ENCODE measurements around the gene MGST3.
"Not testable (repeated sequence)": the region's sequence is repeated elsewhere in the genome, so short reads cannot be mapped to it uniquely, and the experiment has no call there.

MGST3 gene

GRCh38 chr1:165630629-165631341 is at the start of gene MGST3:
MGST3 (plus strand) TSS chr1:165631234; CDS start chr1:165649848, 18,614 bp downstream.
- DNase-seq, result peak; percentile 88

GRCh38 chr1:165581926-165582325 is 49.1 kb upstream of the MGST3 start:
- no peak for DNase-seq

- no peak for DNase-seq
These were observed 44.6 kb upstream of the MGST3 start for GRCh38 chr1:165586398-165586797.

- DNase-seq, result not testable (repeated sequence)
These were observed 39.6 kb upstream of the MGST3 start for GRCh38 chr1:165591391-165591790.

GRCh38 chr1:165592945-165593823 is 37.9 kb upstream of the MGST3 start:
- peak; percentile 76 for DNase-seq

GRCh38 chr1:165595246-165595938 is 35.6 kb upstream of the MGST3 start:
- DNase-seq, result no peak

- DNase-seq, result peak; percentile 90
These were observed 33.0 kb upstream of the MGST3 start for GRCh38 chr1:165597883-165598675.

- DNase-seq, result no peak
These were observed 32.4 kb upstream of the MGST3 start for GRCh38 chr1:165598676-165599059.

GRCh38 chr1:165600793-165601192 is 30.2 kb upstream of the MGST3 start:
- no peak for DNase-seq

GRCh38 chr1:165603810-165604209 is 27.2 kb upstream of the MGST3 start:
- no peak for DNase-seq

GRCh38 chr1:165605246-165605645 is 25.8 kb upstream of the MGST3 start:
- no peak for DNase-seq

- DNase-seq, result not testable (repeated sequence)
These were observed 24.4 kb upstream of the MGST3 start for GRCh38 chr1:165606676-165607075.

- DNase-seq, result no peak
These were observed 20.2 kb upstream of the MGST3 start for GRCh38 chr1:165610866-165611265.

GRCh38 chr1:165612062-165612461 is 19.0 kb upstream of the MGST3 start:
- no peak for DNase-seq

GRCh38 chr1:165616054-165616612 is 14.9 kb upstream of the MGST3 start:
- no peak for DNase-seq

GRCh38 chr1:165616987-165617546 is 14.0 kb upstream of the MGST3 start:
- no peak for DNase-seq

- no peak for DNase-seq
These were observed 11.3 kb upstream of the MGST3 start for GRCh38 chr1:165619647-165620151.

GRCh38 chr1:165623624-165624023 is 7.4 kb upstream of the MGST3 start:
- DNase-seq, result no peak

GRCh38 chr1:165624441-165624840 is 6.6 kb upstream of the MGST3 start:
- DNase-seq, result no peak

GRCh38 chr1:165628147-165628822 is 2.7 kb upstream of the MGST3 start:
- no peak for DNase-seq

- DNase-seq, result no peak
These were observed 1.9 kb upstream of the MGST3 start for GRCh38 chr1:165629151-165629550.

All from activated T-cell treated with anti-CD3 and anti-CD28 coated beads for 4 hours (primary cell).